Suprapubic skin (tissue), 4 donors: ENCODE data around the gene DDX31. TPM values are rescaled to one million over a fixed set of nuclear protein-coding genes. Genes with fewer than 3 reads are reported as not detected.
A peak's percentile ranks its signal among the peaks of the same experiment; 100 is the strongest.

Experiments
- DNase-seq, 2 donors: peaks; one replicate each; pipeline ENCODE4 v3.0.0-alpha.2; 2019; ENCODE audit warnings: low spot score in 2 of 2
- H3K27ac ChIP-seq: fragments of 200-600 bp; sonication (generic); one replicate; pipeline ENCODE4 v1.5.1; 2019
- H3K27me3 ChIP-seq: fragments of 200-600 bp; sonication (generic); one replicate; pipeline ENCODE4 v1.5.1; 2019
- H3K36me3 ChIP-seq: fragments of 200-600 bp; sonication (generic); one replicate; pipeline ENCODE4 v1.5.1; 2019
- H3K4me1 ChIP-seq: fragments of 200-600 bp; sonication (generic); one replicate; pipeline ENCODE4 v1.5.1; 2019
- H3K4me3 ChIP-seq: fragments of 200-600 bp; sonication (generic); one replicate; pipeline ENCODE4 v1.5.1; 2019; ENCODE audit warnings: mild to moderate bottlenecking
- H3K9me3 ChIP-seq: fragments of 200-600 bp; sonication (generic); one replicate; pipeline ENCODE4 v1.5.1; 2019
- EP300 ChIP-seq: sonication (generic); formaldehyde crosslinking; IDR thresholded peaks from one replicate; pipeline ENCODE4 v1.6.1; 2017; ENCODE audit warnings: antibody characterized with exemption
- POLR2A ChIP-seq, 2 donors: fragments of 450-650 bp; IDR thresholded peaks; one replicate each; pipeline ENCODE4 v1.6.1; 2017; ENCODE audit warnings: antibody characterized with exemption in 2 of 2, mild to moderate bottlenecking in 2 of 2, moderate library complexity in 2 of 2
- POLR2AphosphoS5 ChIP-seq, 3 donors: sonication (generic); formaldehyde crosslinking; IDR thresholded peaks; one replicate each; pipeline ENCODE4 v1.6.1; 2017; ENCODE audit warnings: antibody characterized with exemption in 3 of 3
- WGBS: methylation state at CpG from one replicate; pipeline ENCODE4 v1.1.5; 2018; 5-methylcytosine and 5-hydroxymethylcytosine counted together
- total RNA-seq, 4 donors: library from RNA; depleted of rRNA; stranded (reverse); fragments of >200 nt; gene quantifications; one replicate each; pipeline ENCODE4 v1.1.0, GENCODE V29; 2016
- TF ChIP-seq, protein P1 (sequence below), 2 donors: fragments of 200-600 bp in 1 of 2; fragments of 450-650 bp in 1 of 2; sonication (generic) in 1 of 2; IDR thresholded peaks; one replicate each; pipeline ENCODE4 v1.5.1; 2016 to 2019; ENCODE audit warnings: antibody characterized with exemption in 2 of 2, mild to moderate bottlenecking in 1 of 2, moderate library complexity in 1 of 2

Gene DDX31
- total RNA-seq, 4 donors from 2014 or later: 18.6 to 35.8 (median 20.5) TPM

DNA sequence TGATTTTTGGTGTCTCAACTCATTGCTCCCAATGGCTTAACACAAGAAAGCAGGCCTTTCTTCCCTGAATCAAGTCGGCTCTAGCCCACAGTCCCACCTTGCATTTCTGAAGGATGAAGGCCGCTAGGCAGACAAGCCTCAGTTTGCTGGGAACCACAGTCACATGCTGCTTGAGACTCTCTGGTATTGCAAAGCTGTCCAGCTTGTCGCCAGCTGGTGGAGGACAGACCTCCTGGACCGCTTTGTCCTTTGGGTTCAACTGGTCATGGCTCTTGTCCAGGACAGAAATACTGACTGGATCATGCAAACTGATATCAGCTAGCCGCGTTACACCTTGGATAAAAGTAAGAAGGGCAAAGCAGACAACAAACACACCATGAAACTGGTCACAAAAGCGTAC is 23.1 kb downstream of the DDX31 start:
- DNase-seq: no peak
- Histone ChIP-seq H3K4me3 (no peak overlapping the region), H3K9me3 (no peaks in the 10 kb centered on the region), H3K36me3 (peaks cover 79% of the 10 kb centered on the region), H3K27me3 (no peaks in the 10 kb centered on the region), H3K27ac (no peak overlapping the region), H3K4me1 (no peaks in the 10 kb centered on the region)
- no peak for TF ChIP-seq POLR2A (IDR thresholded peaks at IDR 0.05)
- TF ChIP-seq POLR2AphosphoS5 (IDR thresholded peaks at IDR 0.05): no peak
- TF ChIP-seq, protein P1, sequence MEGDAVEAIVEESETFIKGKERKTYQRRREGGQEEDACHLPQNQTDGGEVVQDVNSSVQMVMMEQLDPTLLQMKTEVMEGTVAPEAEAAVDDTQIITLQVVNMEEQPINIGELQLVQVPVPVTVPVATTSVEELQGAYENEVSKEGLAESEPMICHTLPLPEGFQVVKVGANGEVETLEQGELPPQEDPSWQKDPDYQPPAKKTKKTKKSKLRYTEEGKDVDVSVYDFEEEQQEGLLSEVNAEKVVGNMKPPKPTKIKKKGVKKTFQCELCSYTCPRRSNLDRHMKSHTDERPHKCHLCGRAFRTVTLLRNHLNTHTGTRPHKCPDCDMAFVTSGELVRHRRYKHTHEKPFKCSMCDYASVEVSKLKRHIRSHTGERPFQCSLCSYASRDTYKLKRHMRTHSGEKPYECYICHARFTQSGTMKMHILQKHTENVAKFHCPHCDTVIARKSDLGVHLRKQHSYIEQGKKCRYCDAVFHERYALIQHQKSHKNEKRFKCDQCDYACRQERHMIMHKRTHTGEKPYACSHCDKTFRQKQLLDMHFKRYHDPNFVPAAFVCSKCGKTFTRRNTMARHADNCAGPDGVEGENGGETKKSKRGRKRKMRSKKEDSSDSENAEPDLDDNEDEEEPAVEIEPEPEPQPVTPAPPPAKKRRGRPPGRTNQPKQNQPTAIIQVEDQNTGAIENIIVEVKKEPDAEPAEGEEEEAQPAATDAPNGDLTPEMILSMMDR (IDR thresholded peaks at IDR 0.05): no peak
- TF ChIP-seq EP300: no peak
- 92% methylated on average over 7 of the region's 7 CpGs for WGBS

DNA sequence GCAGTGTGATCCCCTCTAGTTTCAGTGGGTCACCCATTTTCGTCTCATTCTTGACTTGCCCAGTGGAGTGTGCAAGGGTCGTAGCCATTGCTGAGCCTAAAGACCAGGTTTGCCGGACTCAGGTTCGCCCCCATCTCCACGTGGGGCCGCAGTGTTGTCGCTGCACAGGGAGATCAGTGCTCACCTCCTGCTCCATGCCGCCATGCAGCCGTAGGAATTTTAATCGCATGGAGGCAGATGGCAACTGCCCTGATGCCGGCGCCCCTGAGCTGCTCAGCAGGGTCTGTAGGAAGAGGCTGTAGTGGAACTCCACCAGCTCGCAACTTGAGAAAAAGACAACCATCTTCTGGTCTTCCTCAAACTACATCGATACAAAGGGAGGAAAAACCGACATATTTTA is 24.1 kb downstream of the DDX31 start:
- 97% methylated on average over 15 of the region's 15 CpGs for WGBS
- no peaks in the 10 kb centered on the region for H3K9me3 ChIP-seq
- no peak overlapping the region for H3K27ac ChIP-seq
- H3K27me3 ChIP-seq: no peaks in the 10 kb centered on the region
- no peaks in the 10 kb centered on the region for H3K4me1 ChIP-seq
- H3K4me3 ChIP-seq: no peak overlapping the region
- peaks cover 84% of the 10 kb centered on the region for H3K36me3 ChIP-seq
- TF ChIP-seq EP300 (no peak), POLR2A (IDR thresholded peaks at IDR 0.05) (no peak), POLR2AphosphoS5 (IDR thresholded peaks at IDR 0.05) (no peak)
- TF ChIP-seq, protein P1 (IDR thresholded peaks at IDR 0.05): no peak
- no peak for DNase-seq

DNA sequence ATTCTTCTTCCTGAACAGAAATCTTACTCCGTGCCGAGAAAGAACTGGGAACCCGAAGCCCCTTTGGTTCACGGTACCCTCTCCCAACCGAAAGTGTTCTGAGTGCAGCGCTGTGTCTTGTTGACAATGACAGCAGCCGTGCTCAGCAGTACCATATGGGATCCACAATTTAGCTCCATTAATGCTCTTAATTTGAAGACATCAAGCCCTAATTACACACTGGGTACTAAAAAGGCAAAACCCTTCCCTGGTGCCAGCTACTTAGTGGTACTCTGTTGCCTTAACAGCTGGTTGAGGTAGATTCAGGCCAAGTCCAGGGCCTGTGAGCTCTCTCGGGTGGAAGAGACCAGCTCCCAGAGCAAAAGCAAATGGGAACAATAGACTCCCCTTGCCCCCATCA is 24.5 kb downstream of the DDX31 start:
- no peak for DNase-seq
- no peak for TF ChIP-seq POLR2A (IDR thresholded peaks at IDR 0.05)
- H3K4me1 ChIP-seq: no peaks in the 10 kb centered on the region
- 98% methylated on average over 8 of the region's 8 CpGs for WGBS
- H3K27ac ChIP-seq: no peak overlapping the region
- no peaks in the 10 kb centered on the region for H3K9me3 ChIP-seq
- H3K4me3 ChIP-seq: no peak overlapping the region
- H3K36me3 ChIP-seq: peaks cover 84% of the 10 kb centered on the region
- H3K27me3 ChIP-seq: no peaks in the 10 kb centered on the region

DNA sequence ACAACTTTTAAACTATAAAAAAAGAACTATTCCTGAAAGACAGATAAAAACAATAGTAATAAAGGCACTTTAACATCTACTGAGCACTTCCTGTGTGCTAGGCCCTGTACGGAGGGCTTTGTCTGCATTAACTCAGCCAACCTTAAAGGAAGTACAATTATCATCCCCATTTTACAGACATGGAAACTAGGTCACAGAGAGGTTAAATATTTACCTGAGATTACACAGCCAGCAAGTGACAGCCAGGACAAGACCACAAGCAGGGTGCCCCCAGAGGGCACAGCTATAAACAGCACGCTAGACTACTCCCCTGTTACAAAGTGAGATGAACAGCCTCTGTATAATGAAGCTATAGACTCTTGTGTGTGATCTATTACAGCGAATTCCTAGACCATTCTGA is 25.5 kb downstream of the DDX31 start:
- Histone ChIP-seq H3K27ac (no peak overlapping the region), H3K27me3 (no peaks in the 10 kb centered on the region), H3K9me3 (no peaks in the 10 kb centered on the region), H3K36me3 (peaks cover 83% of the 10 kb centered on the region), H3K4me1 (no peaks in the 10 kb centered on the region), H3K4me3 (no peak overlapping the region)
- no peak for DNase-seq
- TF ChIP-seq, protein P1 (IDR thresholded peaks at IDR 0.05): no peak
- TF ChIP-seq POLR2AphosphoS5 (IDR thresholded peaks at IDR 0.05) (no peak), EP300 (no peak), POLR2A (IDR thresholded peaks at IDR 0.05) (no peak)
- 87% methylated on average over 3 of the region's 3 CpGs for WGBS

DNA sequence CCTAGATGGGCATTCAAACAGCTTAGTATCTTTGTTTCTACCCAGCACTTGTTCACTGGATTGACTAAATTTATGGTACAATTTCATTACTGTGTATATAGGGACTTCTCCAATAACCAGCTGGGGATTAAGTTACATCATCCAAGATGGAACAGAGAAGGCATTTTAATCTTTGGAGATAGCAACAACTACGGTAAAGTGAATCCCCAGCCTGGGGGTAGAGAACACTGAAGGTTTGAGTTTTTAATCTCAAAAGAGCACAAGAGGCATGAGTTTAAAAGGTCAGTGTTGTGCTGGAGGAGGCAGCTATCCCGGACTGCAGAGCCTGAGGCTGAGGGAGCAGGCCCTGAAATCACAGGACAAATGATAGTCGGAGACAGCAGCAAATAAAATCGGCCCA is 28.6 kb downstream of the DDX31 start:
- Histone ChIP-seq H3K27ac (no peak overlapping the region), H3K4me3 (no peak overlapping the region), H3K27me3 (no peaks in the 10 kb centered on the region), H3K9me3 (no peaks in the 10 kb centered on the region), H3K4me1 (no peaks in the 10 kb centered on the region), H3K36me3 (peaks cover 78% of the 10 kb centered on the region)
- WGBS: 88% methylated on average over 4 of the region's 4 CpGs
- TF ChIP-seq POLR2A (IDR thresholded peaks at IDR 0.05) (no peak), POLR2AphosphoS5 (IDR thresholded peaks at IDR 0.05) (no peak), EP300 (no peak)
- TF ChIP-seq, protein P1 (IDR thresholded peaks at IDR 0.05): no peak
- no peak for DNase-seq

DNA sequence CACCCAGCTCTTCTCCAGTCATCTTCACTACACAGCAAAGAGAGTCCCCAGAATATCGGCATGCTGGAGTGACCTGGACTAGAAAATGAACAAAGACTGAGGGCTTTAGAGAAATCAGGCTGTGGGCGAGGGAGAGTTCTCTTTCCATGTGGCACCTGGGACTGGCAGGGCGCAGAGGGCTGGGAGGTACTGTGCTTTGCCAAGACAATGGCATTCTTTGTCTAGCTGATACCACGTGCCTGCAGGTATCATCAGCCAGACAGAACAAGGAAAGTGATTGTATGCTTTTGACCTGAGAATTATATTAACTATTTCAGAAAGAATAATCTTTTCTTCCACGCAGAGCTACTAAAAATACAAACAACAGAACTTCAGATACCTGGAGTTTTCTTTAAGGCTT is 30.5 kb downstream of the DDX31 start:
- DNase-seq: no peak
- Histone ChIP-seq H3K36me3 (peaks cover 65% of the 10 kb centered on the region), H3K4me3 (no peak overlapping the region), H3K27ac (peak overlapping the region; percentile 74), H3K9me3 (no peaks in the 10 kb centered on the region), H3K27me3 (no peaks in the 10 kb centered on the region), H3K4me1 (no peaks in the 10 kb centered on the region)
- WGBS: 80% methylated on average over 5 of the region's 5 CpGs
- TF ChIP-seq EP300: no peak
- TF ChIP-seq, protein P1 (IDR thresholded peaks at IDR 0.05): no peak
- TF ChIP-seq POLR2A (IDR thresholded peaks at IDR 0.05): no peak
- no peak for TF ChIP-seq POLR2AphosphoS5 (IDR thresholded peaks at IDR 0.05)
